Fibroblast of mammary gland (primary cell): ENCODE data around the gene NELL2.
A peak's percentile ranks its signal among the peaks of the same experiment; 100 is the strongest.

Experiments
- DNase-seq: peaks from one replicate; pipeline ENCODE4 v3.0.0-alpha.2; 2010; ENCODE audit warnings: low read depth
- H3K4me3 ChIP-seq: 2 replicates; pipeline ENCODE4 v1.5.1; 2011; ENCODE audit warnings: low read depth, mild to moderate bottlenecking, low read length, moderate library complexity; ENCODE audit not compliant: control insufficient read depth
- CTCF ChIP-seq: conservative IDR thresholded peaks from 2 replicates; pipeline ENCODE4 v1.5.1; 2011; ENCODE audit warnings: low read depth, low read length, inconsistent platforms; ENCODE audit not compliant: control insufficient read depth, insufficient read depth

The NELL2 gene

GRCh38 chr12:44774815-44775411 lies 101.2 kb downstream of the NELL2 start:
- peak; percentile 18 for DNase-seq
- no peak overlapping the region for H3K4me3 ChIP-seq
- peak; percentile 71 for TF ChIP-seq CTCF

- no peak for TF ChIP-seq CTCF
- no peak for DNase-seq
- no peak overlapping the region for H3K4me3 ChIP-seq
Observed at GRCh38 chr12:44771485-44772021, 104.6 kb downstream of the NELL2 start.

- no peak for DNase-seq
- H3K4me3 ChIP-seq = no peak overlapping the region
- TF ChIP-seq CTCF = no peak
Observed at GRCh38 chr12:44765796-44766195, 110.3 kb downstream of the NELL2 start.

- H3K4me3 ChIP-seq = no peak overlapping the region
- no peak for DNase-seq
- TF ChIP-seq CTCF = no peak
Observed at GRCh38 chr12:44763021-44763420, 113.1 kb downstream of the NELL2 start.

GRCh38 chr12:44759289-44759688 lies 116.8 kb downstream of the NELL2 start:
- no peak for TF ChIP-seq CTCF
- no peak for DNase-seq

GRCh38 chr12:44750468-44750867 lies 125.6 kb downstream of the NELL2 start:
- no peak for DNase-seq
- TF ChIP-seq CTCF = no peak
- no peak overlapping the region for H3K4me3 ChIP-seq

More at GRCh38 chr12:44759289-44759688, 116.8 kb downstream of the NELL2 start:
- no peak overlapping the region for H3K4me3 ChIP-seq
